ENCODE measurements around the gene CSK.

CSK gene

DNA sequence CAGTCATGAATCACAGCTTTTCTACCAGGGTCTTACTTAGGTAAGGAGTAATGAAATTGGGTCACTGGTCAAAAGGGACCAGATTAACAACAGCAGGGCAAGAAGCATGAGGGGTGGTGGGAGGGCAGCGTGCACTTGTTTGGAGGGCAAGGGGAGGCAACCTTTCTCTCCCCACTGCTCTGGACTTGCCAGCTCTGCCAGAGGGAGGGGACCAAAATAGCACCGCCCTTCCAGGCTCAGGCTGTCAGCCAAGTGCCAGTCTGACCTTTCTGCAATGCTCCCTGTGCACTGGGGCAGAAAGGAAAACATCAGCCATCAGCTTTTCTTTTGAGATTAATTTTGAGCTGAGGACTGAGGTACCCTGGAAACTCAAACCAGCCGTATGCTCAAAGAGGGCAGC, 65.6 kb downstream of the CSK start:
- Histone ChIP-seq H3K4me2 (ENCODE audit: low read length) (no peak overlapping the region), H3F3A (ENCODE audit: control insufficient read depth, insufficient read depth) (no peaks in the 10 kb centered on the region), H3K4me1 (ENCODE audit: control insufficient read depth, low read length) (peaks cover 20% of the 10 kb centered on the region), H3K27ac (ENCODE audit: low read depth, low read length) (no peak overlapping the region), H3K79me2 (ENCODE audit: control insufficient read depth, low read length) (peaks cover 3% of the 10 kb centered on the region; the same call in 1 of the 2 replicates), H4K20me1 (ENCODE audit: control insufficient read depth, insufficient read depth, low read depth, low read length) (no peaks in the 10 kb centered on the region), H3K9me3 (ENCODE audit: control insufficient read depth, insufficient read depth, low read length) (no peaks in the 10 kb centered on the region), H3K9me2 (replicated peaks; ENCODE audit: control insufficient read depth, low read length) (no peaks in the 10 kb centered on the region), H3K27me3 (ENCODE audit: control insufficient read depth, low read length) (no peaks in the 10 kb centered on the region), H3K36me3 (ENCODE audit: control insufficient read depth, low read length) (peaks cover 63% of the 10 kb centered on the region), H3K4me3 (ENCODE audit: low read length) (no peak overlapping the region)
- no peak for TF ChIP-seq CTCF (IDR thresholded peaks at IDR 0.05; ENCODE audit: low read depth, low read length, poor library complexity, severe bottlenecking)
- TF ChIP-seq EZH2phosphoT487 (IDR thresholded peaks at IDR 0.05; ENCODE audit: borderline replicate concordance, low read length), result no peak

DNA sequence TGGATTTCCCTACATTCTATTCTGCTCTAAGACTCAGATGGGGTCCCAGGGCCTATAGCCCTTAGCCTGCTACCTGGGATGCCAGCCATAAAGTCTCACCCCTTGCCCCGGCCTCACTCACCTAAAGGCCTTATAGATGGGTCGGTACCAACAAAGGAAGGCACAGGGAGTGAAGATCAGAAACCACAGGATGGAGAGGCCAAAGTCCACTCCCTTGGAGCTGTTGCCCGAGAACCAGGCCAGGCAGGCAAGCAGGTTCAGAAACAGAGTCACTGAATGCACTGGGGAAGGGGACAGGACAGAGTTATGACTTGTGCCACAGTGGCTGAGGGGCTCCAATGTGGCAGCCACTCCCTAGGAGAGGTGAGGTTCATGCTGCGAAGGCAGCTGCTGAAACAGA, 68.5 kb downstream of the CSK start:
- Histone ChIP-seq H3K4me3 (ENCODE audit: low read length) (no peak overlapping the region), H3K79me2 (ENCODE audit: control insufficient read depth, low read length) (no peaks in the 10 kb centered on the region), H3K27me3 (ENCODE audit: control insufficient read depth, low read length) (no peaks in the 10 kb centered on the region), H3K4me2 (ENCODE audit: low read length) (no peak overlapping the region), H3K27ac (ENCODE audit: low read depth, low read length) (no peak overlapping the region), H3K36me3 (ENCODE audit: control insufficient read depth, low read length) (peaks cover 65% of the 10 kb centered on the region), H3K9me2 (replicated peaks; ENCODE audit: control insufficient read depth, low read length) (no peaks in the 10 kb centered on the region), H3F3A (ENCODE audit: control insufficient read depth, insufficient read depth) (no peaks in the 10 kb centered on the region), H3K9me3 (ENCODE audit: control insufficient read depth, insufficient read depth, low read length) (no peaks in the 10 kb centered on the region), H3K4me1 (ENCODE audit: control insufficient read depth, low read length) (peaks cover 2% of the 10 kb centered on the region), H4K20me1 (ENCODE audit: control insufficient read depth, insufficient read depth, low read depth, low read length) (no peaks in the 10 kb centered on the region)
- TF ChIP-seq EZH2phosphoT487 (IDR thresholded peaks at IDR 0.05; ENCODE audit: borderline replicate concordance, low read length) (no peak), CTCF (IDR thresholded peaks at IDR 0.05; ENCODE audit: low read depth, low read length, poor library complexity, severe bottlenecking) (no peak)

GRCh38 chr15:74851960-74852359, 70.1 kb downstream of the CSK start:
- no peaks in the 10 kb centered on the region for H3K27me3 ChIP-seq (ENCODE audit: control insufficient read depth, low read length)
- no peaks in the 10 kb centered on the region for H4K20me1 ChIP-seq (ENCODE audit: control insufficient read depth, insufficient read depth, low read depth, low read length)
- H3K9me3 ChIP-seq (ENCODE audit: control insufficient read depth, insufficient read depth, low read length), result no peaks in the 10 kb centered on the region
- peaks cover 5% of the 10 kb centered on the region for H3K79me2 ChIP-seq (ENCODE audit: control insufficient read depth, low read length)
- no peak overlapping the region for H3K4me2 ChIP-seq (ENCODE audit: low read length)
- TF ChIP-seq EZH2phosphoT487 (IDR thresholded peaks at IDR 0.05; ENCODE audit: borderline replicate concordance, low read length) (no peak), CTCF (IDR thresholded peaks at IDR 0.05; ENCODE audit: low read depth, low read length, poor library complexity, severe bottlenecking) (no peak)
- H3K9me2 ChIP-seq (replicated peaks; ENCODE audit: control insufficient read depth, low read length), result no peaks in the 10 kb centered on the region
- H3K36me3 ChIP-seq (ENCODE audit: control insufficient read depth, low read length), result peaks cover 62% of the 10 kb centered on the region
- H3K4me3 ChIP-seq (ENCODE audit: low read length), result no peak overlapping the region
- no peak overlapping the region for H3K27ac ChIP-seq (ENCODE audit: low read depth, low read length)
- no peaks in the 10 kb centered on the region for H3F3A ChIP-seq (ENCODE audit: control insufficient read depth, insufficient read depth)
- H3K4me1 ChIP-seq (ENCODE audit: control insufficient read depth, low read length), result peaks cover 5% of the 10 kb centered on the region

Data from DOHH2 (cell line).